Liver (tissue), 2 donors: ENCODE measurements around the gene HEXB.

Experiments
- TAF1 ChIP-seq: conservative IDR thresholded peaks from 2 replicates; pipeline ENCODE4 v1.6.1; 2016; ENCODE audit warnings: antibody characterized with exemption, mild to moderate bottlenecking
- YY1 ChIP-seq: IDR thresholded peaks from 2 replicates; pipeline ENCODE4 v1.6.1; 2016; ENCODE audit warnings: antibody characterized with exemption, mild to moderate bottlenecking
- TF ChIP-seq, protein P1 (sequence below): IDR thresholded peaks from 2 replicates; pipeline ENCODE4 v1.6.1; 2016; ENCODE audit warnings: antibody characterized with exemption, mild to moderate bottlenecking
- donor health status: healthy.

DNA sequence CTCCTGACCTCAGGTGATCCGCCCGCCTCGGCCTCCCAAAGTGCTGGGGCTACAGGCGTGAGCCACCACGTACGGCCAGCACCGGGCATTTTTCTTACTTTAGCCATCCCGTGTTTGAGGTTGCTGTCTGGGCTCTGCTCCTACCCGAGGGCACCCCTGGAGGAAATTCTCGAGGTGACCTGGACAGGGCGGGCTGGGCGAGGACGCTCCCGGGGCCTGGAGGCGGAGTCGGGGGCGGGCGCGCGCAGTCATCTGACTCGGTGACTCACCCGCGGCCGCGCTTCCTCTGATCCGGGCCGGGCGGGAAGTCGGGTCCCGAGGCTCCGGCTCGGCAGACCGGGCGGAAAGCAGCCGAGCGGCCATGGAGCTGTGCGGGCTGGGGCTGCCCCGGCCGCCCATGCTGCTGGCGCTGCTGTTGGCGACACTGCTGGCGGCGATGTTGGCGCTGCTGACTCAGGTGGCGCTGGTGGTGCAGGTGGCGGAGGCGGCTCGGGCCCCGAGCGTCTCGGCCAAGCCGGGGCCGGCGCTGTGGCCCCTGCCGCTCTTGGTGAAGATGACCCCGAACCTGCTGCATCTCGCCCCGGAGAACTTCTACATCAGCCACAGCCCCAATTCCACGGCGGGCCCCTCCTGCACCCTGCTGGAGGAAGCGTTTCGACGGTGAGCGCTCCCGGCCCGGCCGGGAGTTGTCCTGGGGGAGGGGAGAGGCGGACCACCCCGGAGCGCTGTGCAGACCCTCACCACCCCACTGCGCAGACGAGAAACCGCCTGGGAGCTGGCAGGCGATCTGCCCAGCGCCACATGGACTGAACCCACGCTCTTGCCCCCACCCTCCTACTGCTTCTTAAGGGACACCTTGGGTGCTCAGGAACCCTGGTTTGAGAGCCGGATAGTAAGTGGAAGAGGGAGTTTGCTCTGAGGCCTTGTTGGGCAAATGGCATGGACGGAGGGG is at the start of gene HEXB:
- TF ChIP-seq TAF1: no peak
- TF ChIP-seq, protein P1, sequence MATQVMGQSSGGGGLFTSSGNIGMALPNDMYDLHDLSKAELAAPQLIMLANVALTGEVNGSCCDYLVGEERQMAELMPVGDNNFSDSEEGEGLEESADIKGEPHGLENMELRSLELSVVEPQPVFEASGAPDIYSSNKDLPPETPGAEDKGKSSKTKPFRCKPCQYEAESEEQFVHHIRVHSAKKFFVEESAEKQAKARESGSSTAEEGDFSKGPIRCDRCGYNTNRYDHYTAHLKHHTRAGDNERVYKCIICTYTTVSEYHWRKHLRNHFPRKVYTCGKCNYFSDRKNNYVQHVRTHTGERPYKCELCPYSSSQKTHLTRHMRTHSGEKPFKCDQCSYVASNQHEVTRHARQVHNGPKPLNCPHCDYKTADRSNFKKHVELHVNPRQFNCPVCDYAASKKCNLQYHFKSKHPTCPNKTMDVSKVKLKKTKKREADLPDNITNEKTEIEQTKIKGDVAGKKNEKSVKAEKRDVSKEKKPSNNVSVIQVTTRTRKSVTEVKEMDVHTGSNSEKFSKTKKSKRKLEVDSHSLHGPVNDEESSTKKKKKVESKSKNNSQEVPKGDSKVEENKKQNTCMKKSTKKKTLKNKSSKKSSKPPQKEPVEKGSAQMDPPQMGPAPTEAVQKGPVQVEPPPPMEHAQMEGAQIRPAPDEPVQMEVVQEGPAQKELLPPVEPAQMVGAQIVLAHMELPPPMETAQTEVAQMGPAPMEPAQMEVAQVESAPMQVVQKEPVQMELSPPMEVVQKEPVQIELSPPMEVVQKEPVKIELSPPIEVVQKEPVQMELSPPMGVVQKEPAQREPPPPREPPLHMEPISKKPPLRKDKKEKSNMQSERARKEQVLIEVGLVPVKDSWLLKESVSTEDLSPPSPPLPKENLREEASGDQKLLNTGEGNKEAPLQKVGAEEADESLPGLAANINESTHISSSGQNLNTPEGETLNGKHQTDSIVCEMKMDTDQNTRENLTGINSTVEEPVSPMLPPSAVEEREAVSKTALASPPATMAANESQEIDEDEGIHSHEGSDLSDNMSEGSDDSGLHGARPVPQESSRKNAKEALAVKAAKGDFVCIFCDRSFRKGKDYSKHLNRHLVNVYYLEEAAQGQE: no peak
- TF ChIP-seq YY1: no peak
